ENCODE measurements around the gene RBFA.
"Not testable (repeated sequence)": the region's sequence is repeated elsewhere in the genome, so short reads cannot be mapped to it uniquely, and the experiment has no call there.

DNA sequence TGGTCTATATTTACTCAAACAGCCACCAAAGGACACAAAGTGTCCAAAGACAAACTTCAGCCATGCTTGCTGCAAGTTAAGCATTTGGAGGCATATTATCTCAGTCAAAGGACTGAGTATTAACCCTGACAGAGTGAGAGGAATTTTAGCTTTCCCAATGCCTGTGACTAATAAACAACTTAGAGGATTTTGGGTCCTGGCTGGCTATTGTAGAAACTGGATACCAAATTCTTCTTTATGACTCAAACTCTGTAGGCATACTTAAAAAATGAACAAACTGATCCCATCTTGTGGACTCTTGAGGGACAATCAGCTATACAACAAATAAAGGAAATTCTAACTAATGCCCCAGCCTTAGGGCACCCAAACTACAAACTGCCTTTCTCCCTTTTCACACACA, 6.5 kb upstream of the RBFA start:
- TF ChIP-seq, protein P1, sequence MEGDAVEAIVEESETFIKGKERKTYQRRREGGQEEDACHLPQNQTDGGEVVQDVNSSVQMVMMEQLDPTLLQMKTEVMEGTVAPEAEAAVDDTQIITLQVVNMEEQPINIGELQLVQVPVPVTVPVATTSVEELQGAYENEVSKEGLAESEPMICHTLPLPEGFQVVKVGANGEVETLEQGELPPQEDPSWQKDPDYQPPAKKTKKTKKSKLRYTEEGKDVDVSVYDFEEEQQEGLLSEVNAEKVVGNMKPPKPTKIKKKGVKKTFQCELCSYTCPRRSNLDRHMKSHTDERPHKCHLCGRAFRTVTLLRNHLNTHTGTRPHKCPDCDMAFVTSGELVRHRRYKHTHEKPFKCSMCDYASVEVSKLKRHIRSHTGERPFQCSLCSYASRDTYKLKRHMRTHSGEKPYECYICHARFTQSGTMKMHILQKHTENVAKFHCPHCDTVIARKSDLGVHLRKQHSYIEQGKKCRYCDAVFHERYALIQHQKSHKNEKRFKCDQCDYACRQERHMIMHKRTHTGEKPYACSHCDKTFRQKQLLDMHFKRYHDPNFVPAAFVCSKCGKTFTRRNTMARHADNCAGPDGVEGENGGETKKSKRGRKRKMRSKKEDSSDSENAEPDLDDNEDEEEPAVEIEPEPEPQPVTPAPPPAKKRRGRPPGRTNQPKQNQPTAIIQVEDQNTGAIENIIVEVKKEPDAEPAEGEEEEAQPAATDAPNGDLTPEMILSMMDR (IDR thresholded peaks at IDR 0.05; ENCODE audit: extremely low read depth in 1 of 2, insufficient read depth in 1 of 2, low read depth in 1 of 2, low read length in 2 of 2): not testable (repeated sequence)
- TF ChIP-seq, protein P2, sequence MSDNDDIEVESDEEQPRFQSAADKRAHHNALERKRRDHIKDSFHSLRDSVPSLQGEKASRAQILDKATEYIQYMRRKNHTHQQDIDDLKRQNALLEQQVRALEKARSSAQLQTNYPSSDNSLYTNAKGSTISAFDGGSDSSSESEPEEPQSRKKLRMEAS (IDR thresholded peaks at IDR 0.05; ENCODE audit: insufficient read depth, insufficient read length): not testable (repeated sequence)
- not testable (repeated sequence) for TF ChIP-seq EZH2 (IDR thresholded peaks at IDR 0.05; ENCODE audit: borderline replicate concordance, low read depth, low read length, severe bottlenecking); GATA2 (IDR thresholded peaks at IDR 0.05; ENCODE audit: insufficient read depth, insufficient read length, low read depth, low read length); POLR2AphosphoS5 (IDR thresholded peaks at IDR 0.05; ENCODE audit: insufficient read depth, low read depth, low read length); MYC (IDR thresholded peaks at IDR 0.05; ENCODE audit: low read depth, low read length); JUN (IDR thresholded peaks at IDR 0.05; ENCODE audit: borderline replicate concordance, insufficient read depth, insufficient read length, low read depth); POLR2A (IDR thresholded peaks at IDR 0.05; ENCODE audit: low read depth, low read length); FOS (IDR thresholded peaks at IDR 0.05; ENCODE audit: borderline replicate concordance, insufficient read depth, low read length)
